Activated CD4-positive, alpha-beta T cell treated with anti-CD3 and anti-CD28 coated beads for 4 hours (primary cell): ENCODE results near the gene SAFB2.
A peak's percentile ranks its signal among the peaks of the same experiment; 100 is the strongest.

Experiments used
- DNase-seq, 2 donors: peaks; one replicate each; pipeline ENCODE4 v3.0.0-alpha.2; 2020

SAFB2 gene

DNA sequence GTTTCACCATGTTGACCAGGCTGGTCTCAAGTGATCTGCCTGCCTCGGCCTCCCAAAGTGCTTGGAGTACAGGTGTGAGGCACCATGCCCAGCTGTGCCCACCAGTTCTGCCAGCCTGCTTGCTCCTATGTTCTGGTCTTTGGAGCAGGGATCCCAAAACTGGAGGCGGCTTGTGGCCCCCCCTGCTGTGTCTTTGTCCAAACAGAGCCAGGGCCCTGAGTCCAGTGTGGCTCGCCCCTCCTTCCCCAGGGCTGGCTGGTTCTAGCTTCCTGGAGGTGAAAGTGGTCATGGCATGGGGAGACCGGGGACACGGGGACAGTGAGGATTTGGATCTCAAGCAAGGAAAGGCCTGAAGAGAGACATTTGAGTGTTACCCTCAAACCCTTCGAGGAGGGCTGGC lies 43.3 kb downstream of the SAFB2 start:
- DNase-seq = no peak

DNA sequence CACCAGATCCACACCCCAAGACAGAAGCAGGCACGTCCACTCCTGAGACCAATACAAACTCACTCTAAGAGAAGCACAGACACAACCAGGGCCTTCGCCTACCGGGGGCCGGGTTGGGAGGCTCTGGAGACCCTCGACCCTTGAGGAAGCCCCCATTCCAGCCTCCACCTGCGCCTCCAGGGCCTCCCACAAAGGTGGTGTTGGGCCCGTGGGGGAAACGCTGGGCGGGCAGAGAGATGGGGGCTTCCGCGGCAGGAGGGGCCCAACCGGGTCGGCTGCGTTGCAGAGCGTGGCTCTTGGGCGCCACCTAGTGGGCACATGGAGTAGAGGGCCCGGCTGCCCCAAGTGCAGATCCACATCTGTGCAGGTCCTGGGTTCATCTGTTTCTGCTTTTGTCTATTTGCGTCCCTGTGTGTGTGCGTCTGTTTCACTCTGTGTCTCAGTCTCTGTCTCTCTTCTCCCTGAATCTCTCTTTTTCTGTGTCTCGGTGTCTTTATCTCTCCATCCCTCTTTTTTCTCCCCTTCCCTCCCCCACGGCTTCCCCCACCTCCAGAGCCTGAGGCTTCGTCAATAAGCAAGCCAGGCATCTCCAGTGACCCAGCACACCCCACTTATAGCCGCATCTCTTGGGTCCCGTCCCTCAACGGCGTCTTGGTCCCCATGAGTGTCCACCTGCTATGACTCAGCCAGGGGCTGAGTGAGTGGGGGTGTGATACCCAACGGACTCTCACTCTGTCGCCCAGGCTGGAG lies 44.3 kb downstream of the SAFB2 start:
- DNase-seq = peak; percentile 59 to 65

- DNase-seq = no peak
These were observed 47.0 kb downstream of the SAFB2 start for GRCh38 chr19:5575590-5575989.

- DNase-seq = no peak
These were observed 49.9 kb downstream of the SAFB2 start for GRCh38 chr19:5572556-5573286.

GRCh38 chr19:5571777-5572176 lies 50.8 kb downstream of the SAFB2 start:
- no peak for DNase-seq

DNA sequence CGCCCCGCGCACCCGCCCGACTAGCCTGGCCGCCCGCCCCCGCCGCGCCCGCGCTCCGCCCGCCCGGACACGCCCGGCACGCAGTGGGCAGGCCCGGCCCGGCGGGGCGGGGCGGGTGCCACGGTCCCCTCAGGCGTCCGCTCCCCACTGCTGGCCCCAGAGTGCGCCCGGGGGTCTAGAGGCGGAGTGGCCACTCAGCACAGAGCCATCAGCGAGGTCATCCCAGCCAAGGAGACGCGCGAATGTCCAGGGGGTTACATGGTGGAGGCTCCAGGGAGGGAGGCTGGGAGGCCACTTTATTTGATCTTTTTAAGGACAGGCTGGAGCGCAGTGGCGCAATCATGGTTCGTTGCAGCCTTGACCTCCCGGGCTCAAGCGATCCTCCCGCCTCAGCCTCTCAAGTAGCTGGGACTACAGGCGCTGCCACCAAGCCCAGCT lies 54.6 kb downstream of the SAFB2 start:
- no peak for DNase-seq

DNA sequence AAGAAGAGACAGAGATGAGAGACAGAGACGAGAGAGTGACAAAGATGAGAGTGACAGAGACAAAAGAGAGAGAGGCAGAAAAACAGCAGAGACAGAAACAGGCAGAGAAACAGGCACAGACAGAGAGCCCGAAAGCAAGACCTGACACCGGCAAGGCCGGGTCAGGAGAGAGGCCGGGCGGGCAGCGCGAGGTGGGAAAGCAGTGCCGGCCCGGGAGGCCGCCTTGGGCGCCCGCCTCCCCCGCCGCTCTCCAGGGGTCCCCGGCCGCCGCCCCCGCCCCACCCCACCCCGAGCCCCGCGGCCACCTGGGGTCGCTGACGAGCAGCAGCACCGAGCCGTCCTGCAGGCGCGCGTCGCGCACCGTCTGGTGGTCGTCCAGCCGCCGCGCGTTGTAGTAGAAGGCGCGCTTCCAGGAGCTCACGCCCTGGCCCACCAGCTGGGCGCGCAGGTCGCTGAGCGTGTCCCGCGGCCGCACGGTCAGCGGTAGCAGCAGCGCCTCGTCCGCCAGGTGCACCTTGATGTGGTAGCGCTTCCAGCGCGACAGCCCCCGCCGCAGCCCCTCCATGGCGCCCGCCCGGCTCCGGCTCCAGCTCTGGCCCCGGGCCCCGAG lies 55.1 kb downstream of the SAFB2 start, which contains the start of gene TINCR:
TINCR (minus strand) TSS at position 594 of the 610 bp plus-strand sequence.
- DNase-seq = no peak

DNA sequence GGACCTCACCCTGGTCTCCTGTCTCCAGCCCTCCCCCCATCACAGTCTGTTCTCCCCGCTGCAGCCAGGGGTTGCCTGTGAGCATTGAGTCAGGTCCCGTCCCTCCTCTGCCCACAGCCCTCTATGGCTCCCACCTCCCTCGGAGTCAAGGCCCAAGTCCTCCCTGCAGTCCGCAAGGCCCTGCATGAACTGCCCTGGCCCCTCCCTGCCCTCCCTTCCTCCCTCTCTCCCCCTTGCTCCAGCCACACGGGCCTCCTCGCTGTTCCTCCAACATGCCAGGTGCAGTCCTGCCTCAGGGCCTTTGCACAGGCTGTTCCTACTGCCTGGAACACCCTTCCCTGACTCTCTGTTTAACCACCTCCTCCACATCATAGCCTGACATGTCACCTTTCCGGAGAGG lies 57.6 kb downstream of the SAFB2 start:
- no peak for DNase-seq

- DNase-seq = no peak
These were observed 58.5 kb downstream of the SAFB2 start for GRCh38 chr19:5563935-5564612.

- DNase-seq = no peak
These were observed 59.6 kb downstream of the SAFB2 start for GRCh38 chr19:5563008-5563431.

GRCh38 chr19:5562280-5562679 lies 60.3 kb downstream of the SAFB2 start:
- DNase-seq = no peak

GRCh38 chr19:5561559-5561958 lies 61.0 kb downstream of the SAFB2 start:
- DNase-seq = no peak

GRCh38 chr19:5560156-5560555 lies 62.4 kb downstream of the SAFB2 start:
- DNase-seq = no peak

- DNase-seq = no peak
These were observed 62.8 kb downstream of the SAFB2 start for GRCh38 chr19:5559804-5560133.

DNA sequence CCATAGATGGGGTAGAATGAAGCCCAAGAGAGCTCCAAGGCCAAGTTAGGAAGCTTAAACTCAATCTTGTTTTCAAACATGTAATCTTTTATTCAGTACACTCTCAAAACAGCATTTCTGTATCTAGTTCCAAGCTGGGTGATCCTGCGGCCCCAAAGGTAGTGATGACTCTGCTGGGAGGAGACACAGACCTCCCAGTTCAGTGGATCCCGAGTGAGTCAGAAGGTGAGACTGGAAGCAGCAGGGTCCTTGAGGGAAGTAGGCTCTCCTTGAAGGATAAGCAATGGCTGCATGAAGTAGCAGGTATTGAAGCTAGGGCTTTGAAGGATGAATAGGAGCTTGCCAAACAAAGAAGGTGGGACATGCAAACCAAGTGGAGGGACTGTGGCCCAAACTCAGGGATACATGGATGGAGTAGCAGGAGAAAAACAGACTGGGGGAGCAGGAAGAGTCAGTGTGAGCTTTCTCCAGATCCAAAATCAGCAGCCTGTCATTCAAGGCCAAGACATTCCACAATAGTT lies 64.4 kb downstream of the SAFB2 start:
- DNase-seq = no peak

DNA sequence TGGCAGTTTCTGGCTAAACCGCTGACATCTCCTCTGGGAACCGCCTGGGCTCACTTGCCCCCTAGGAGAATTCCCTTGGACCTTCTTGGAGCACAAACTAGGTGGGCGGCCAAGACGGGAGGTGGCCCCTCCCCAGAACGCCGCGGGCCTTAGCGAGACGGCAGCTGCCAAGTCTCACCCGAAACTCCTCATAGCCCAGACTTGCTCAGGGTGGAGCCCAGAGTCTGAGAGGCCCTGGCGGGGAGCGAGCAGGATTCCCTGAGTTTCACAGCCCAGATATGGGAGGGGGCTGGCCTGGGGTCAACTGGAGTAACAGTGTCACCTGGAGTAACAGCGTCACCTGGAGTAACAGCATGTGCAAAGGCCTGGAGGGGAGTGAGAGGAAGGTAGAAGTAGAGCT lies 64.9 kb downstream of the SAFB2 start:
- DNase-seq = no peak

DNA sequence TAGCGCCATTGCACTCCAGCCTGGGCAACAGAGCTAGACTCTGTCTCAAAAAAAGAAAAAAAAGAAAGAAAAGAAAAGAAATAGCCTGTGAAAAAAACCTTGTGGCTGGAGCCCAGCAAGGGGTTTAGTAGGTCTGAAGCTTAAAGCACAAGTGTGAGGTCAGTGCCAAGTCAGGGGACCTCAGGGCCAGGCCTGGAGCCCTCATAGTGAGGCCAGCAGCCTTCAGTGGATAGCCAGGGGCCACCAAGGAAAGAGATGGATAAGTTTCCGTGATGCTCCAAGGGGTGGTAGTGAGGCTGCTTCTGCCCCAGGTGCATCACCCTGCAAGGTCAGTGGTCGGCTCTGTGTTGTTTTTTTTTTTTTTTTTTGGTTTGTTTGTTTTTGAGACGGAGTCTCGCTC lies 67.7 kb downstream of the SAFB2 start:
- DNase-seq = no peak

- DNase-seq = no peak
These were observed 68.7 kb downstream of the SAFB2 start for GRCh38 chr19:5553892-5554291.

- DNase-seq = no peak
These were observed 74.7 kb downstream of the SAFB2 start for GRCh38 chr19:5547881-5548280.

DNA sequence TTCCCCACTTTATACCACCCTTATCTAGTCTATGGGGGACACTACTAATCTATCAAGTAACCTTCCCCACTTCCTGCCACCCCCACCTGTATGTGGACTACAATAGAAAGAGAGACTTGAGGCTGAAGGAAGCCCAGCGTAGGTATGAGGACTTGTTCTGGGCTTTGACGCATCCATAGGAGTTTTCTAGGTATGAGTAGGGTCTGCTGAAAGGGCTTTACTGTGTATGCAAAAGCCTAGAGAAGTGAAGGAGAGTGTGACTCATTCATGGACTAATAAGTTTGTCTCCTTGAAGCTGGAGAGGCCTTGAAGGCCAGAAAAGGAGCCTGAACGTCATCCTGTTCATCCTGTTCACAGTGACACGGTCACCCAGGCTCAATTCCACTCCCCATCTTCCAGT lies 76.6 kb downstream of the SAFB2 start:
- DNase-seq = no peak

DNA sequence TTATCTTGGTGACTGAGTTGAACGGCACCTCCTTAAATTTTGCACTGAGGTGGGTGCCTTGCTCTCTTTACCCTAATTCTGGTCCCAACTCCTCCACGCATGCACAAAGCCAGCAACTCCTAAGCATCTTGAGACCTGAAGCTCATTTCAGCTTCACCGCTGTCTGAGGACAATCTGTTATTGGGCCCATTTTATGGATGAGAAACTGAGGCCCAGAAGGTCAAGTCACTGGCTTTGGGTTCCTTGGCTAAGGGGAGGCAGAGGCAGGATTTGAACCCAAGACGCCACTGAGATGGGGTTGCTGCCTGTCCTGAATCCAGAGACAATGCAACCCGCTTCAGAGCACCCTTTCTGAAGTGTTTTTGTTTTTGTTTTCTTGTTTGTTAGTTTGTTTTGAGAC lies 77.5 kb downstream of the SAFB2 start:
- no peak for DNase-seq

GRCh38 chr19:5542665-5543064 lies 79.9 kb downstream of the SAFB2 start:
- DNase-seq = no peak

GRCh38 chr19:5541456-5541855 lies 81.1 kb downstream of the SAFB2 start:
- no peak for DNase-seq
